Glutamatergic neuron (in vitro differentiated cells): ENCODE results near the gene C20orf173. TPM values are rescaled to one million over a fixed set of nuclear protein-coding genes. Genes with fewer than 3 reads are reported as not detected.

Experiments
- total RNA-seq: library from RNA; stranded (reverse); fragmentation: NEBNext Ultra II Directional; extraction: Animal tissue kit (Norgen Biotek cat#: 25700); gene quantifications from one replicate; pipeline ENCODE4 v1.2.1, GENCODE V29; 2021; ENCODE audit not compliant: unreplicated experiment

The C20orf173 gene
- total RNA-seq, 1 donor from 2014 or later, result not detected

Other genes starting within 250 kb of the C20orf173 start
- 85.2 TPM for gene EIF6, start 244.9 kb downstream of the C20orf173 start, total RNA-seq
- not detected for gene FAM83C, start 237.2 kb downstream of the C20orf173 start, total RNA-seq
- gene UQCC1, start 117.7 kb downstream of the C20orf173 start, total RNA-seq, result 46.0 TPM
- gene GDF5, start 91.4 kb downstream of the C20orf173 start, total RNA-seq, result 0.15 TPM
- 39.4 TPM for gene CEP250, start 74.1 kb downstream of the C20orf173 start, total RNA-seq
- 233 TPM for gene ERGIC3, start 12.4 kb upstream of the C20orf173 start, total RNA-seq
- gene SPAG4, start 86.2 kb upstream of the C20orf173 start, total RNA-seq, result 5.0 TPM
- 327 TPM for gene CPNE1, start 135.2 kb upstream of the C20orf173 start, total RNA-seq
- 147 TPM for gene RBM12, start 135.2 kb upstream of the C20orf173 start, total RNA-seq
- gene NFS1, start 169.7 kb upstream of the C20orf173 start, total RNA-seq, result 13.9 TPM
- 103 TPM for gene ROMO1, start 169.8 kb upstream of the C20orf173 start, total RNA-seq
- 358 TPM for gene RBM39, start 212.6 kb upstream of the C20orf173 start, total RNA-seq
- gene PHF20, start 242.4 kb upstream of the C20orf173 start, total RNA-seq, result 76.1 TPM